ENCODE data around the gene THRB.

DNA sequence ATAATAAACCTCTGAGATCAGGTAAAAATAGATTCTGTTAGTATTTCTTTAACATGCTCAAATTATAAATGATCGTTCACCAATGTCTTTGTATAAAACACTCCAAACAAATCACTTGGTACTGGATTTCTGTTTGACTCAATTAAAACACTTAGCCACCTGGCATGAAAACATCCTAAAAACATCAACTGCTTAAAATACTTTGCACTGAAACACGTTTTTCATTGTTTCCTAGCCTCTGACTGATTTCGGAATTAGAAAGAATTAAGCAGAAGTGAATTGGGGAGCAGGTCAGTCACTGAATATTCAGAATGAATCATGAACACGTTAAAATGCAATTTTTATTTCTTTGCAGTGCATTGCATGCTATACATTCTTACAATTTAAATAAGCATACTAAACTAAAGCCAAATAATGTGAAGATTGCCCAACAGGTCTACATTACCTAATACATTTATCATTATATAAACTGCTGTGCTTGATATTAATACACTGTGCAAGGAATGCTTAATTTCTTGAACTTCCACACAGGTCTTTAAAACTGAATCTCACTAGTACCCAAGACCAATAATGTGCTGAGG, 1.6 kb downstream of the THRB start:
- TF ChIP-seq, protein P1, sequence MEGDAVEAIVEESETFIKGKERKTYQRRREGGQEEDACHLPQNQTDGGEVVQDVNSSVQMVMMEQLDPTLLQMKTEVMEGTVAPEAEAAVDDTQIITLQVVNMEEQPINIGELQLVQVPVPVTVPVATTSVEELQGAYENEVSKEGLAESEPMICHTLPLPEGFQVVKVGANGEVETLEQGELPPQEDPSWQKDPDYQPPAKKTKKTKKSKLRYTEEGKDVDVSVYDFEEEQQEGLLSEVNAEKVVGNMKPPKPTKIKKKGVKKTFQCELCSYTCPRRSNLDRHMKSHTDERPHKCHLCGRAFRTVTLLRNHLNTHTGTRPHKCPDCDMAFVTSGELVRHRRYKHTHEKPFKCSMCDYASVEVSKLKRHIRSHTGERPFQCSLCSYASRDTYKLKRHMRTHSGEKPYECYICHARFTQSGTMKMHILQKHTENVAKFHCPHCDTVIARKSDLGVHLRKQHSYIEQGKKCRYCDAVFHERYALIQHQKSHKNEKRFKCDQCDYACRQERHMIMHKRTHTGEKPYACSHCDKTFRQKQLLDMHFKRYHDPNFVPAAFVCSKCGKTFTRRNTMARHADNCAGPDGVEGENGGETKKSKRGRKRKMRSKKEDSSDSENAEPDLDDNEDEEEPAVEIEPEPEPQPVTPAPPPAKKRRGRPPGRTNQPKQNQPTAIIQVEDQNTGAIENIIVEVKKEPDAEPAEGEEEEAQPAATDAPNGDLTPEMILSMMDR (IDR thresholded peaks at IDR 0.05), result no peak
- TF ChIP-seq POLR2A (IDR thresholded peaks at IDR 0.05), result no peak

All from esophagus squamous epithelium (tissue), 4 donors.